GM18507 (cell line): ENCODE data around the gene ACOX2.
"Not testable (repeated sequence)": the region's sequence is repeated elsewhere in the genome, so short reads cannot be mapped to it uniquely, and the experiment has no call there.

Experiments
- DNase-seq: peaks from one replicate; pipeline ENCODE4 v3.0.0; 2011; ENCODE audit warnings: low read depth; ENCODE audit not compliant: insufficient read length; ENCODE audit errors: extremely low spot score
- FAIRE-seq: peaks from 2 replicates; lab custom pipeline; 2011; peaks lifted over from hg19 to GRCh38; lab: Jason Lieb, UNC

ACOX2 gene

DNA sequence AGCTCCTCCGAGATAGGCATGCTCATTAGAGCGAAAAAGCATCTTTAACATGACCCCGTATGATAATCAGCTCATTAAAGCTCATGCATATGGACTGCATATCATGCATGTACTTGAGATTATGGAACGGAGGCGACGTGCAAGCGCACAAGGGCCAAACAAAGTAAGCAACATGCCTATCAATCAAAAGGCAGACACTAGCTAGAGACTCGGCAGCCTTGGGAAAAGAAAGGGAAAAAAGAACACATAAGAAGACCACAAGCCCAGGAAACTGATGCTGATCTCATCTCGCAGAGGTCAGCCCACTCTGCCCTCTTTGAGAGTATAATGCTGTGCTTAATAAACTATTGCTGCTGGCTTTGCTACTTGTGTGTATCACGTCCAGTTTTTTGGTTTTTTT lies 2.6 kb upstream of the ACOX2 start:
- FAIRE-seq, result no peak
- no peak for DNase-seq

DNA sequence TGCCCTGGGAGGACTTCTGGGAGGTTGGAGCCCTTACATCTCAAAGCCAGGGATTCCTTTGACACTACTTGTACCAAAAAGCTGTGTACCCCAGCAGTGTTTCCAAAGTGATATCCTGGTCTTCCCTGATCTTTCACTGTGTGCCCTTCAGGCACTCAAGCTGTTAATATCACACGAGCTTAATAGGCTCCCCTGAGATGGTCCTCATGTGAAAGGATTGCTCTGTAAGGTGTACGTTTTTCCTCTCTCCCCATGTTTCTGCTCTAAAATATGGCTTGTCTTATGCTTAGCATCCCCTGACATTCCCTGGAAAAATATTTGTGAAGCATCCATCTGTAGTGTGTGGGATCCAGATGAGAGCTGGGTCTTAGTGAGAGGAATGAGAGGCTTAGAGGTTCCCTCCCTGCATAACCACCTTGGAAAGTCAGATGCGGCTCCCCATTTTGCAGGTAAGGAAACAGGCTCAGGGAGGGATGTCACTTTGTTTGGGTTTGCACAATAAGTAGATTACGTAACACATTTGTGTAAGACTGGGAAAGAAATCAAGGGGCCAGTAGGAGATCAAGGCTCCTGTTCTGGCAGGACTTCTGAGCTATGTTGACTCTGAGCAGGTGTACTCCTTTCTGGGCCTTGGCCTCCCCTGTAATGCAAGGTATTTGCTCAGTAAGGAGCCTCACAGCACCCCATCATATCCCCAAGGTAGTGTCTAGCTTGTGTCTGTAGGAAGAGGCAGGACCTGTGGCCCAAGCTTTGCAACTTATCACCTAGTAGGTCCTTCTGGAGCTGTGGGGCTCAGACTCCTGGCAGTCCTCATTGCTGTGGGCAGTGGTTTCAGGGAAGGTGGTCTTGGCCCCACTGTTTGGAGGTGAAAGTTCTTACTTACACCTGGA lies 667 bp upstream of the ACOX2 start:
- FAIRE-seq, result no peak
- DNase-seq, result no peak

DNA sequence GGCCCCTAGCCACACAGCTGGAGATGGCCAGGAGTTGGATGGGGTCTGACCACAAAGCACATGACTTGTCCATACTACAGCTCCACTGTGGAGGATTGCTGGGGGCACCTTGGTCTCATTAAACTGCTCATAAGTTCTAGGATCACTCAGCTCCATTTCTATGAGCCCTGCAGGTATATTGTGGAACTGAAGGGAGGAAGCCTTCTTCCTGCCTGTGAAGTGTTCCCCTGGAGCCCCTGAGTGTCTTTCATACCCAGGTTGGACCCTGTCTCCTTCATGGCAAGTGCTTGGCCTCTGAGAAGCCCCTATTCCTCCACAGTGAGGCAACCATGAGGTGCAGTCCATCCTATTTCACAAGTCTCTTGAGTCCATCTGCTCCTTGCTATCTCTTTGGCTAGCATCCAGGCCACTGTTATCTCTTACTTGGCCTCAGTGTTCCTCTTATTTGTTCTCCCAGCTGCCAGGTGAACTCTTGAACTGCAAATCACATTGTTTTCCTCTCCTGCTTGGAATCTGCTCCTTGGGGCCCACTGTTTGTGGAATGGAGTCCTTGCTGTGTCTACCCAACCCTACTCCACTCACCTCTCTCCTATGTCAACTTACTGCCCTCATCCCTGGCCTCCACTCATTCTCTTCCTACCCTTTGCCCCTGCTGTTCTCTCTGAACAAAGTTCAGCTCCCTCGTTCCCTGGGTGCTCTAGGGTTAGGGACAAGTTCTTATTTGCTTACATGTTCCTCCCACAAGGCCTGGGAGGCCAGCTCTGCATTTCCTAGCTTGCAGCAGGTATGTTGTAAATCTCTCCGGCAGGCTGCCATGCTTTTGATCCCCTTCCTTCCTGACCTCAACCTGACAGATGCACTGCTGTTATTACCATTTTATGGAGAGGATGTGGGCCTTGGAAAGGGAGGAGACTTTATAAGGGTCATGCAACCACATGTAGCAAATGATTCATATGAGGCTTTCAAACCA lies 1.2 kb downstream of the ACOX2 start:
- FAIRE-seq (no peak), DNase-seq (no peak)

DNA sequence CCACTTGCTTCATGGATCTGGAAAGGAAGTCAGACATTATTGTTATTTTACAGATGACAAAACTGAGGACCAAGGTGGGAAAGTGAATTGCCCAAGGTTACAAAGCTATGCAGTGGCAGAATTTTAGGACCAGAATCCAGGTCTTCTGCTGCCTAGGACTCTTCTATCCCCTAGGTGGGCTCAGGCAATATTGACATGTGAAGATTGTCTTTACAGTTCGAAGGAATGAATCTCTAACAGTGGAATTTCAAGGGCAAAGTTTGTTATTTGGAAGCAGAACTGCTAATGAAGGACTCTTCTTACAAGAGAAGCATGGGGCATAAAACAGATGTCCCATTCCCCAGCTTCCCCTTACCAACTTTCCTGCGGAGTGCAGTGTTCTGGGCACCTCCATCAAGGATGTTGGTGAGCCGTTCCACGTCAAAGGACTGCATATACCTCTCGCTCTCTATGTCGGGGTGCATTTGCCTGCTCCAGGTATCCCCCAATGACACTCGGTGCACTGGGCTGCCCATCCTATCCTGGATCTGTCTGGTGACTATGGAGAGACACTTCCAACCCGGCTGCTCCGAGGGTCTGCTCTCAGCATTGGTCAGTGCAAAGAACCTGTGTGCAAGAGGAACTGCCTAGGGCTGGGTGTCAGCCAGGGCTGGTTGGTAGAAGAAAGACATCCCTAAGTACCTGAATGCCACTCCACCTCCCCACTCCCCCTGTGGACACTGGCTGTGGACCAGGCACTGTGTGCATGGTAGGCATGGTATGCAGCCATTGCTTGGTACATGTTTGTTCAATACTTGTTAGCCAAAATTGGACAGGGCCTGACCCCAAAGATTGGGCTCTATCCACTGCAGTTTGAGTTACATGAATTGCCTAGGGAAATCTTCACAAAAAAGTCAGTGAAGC lies 2.1 kb downstream of the ACOX2 start:
- no peak for FAIRE-seq
- no peak for DNase-seq

DNA sequence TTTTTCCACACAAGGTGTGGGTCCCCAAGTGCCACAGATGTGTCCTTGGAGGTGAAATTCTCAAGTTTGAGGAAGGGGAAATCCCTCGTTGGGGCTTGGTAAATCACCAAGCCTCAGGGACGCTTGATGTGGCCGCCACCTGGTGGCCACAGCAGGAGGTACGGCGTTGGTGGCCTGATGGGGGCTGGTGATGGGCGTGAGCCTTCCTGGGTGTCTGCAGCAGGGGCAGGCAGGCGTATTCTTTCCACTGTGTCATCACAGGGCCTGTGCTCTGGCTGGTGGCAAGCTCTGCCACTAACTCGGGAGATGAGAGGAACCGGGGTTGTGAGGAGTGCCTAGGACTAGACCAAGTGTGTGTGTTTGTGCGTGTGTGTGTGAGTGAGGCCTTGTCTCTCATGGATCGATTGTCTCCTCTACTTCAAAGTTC lies 4.2 kb downstream of the ACOX2 start:
- FAIRE-seq, result peak; percentile 93
- peak; percentile 73 for DNase-seq

DNA sequence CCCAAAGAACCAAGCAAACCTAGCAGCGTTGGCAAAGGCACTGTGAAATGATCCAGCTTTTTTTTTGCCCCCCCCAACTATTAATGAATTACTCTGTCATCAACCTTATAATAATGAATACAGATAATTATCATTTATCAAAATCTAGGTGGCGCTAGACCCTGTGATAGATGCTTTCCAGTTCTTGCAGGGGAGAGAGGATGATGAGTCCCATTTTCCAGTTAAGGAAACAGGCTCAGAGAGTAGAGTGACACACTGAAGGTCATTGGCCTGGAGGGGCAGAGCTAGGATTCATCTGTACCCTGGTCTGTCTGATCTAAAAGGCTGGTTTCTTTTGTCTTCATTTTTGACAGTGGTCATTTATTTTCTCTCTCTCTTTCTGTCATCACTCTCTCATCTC lies 5.0 kb downstream of the ACOX2 start:
- FAIRE-seq, result no peak
- DNase-seq, result no peak

DNA sequence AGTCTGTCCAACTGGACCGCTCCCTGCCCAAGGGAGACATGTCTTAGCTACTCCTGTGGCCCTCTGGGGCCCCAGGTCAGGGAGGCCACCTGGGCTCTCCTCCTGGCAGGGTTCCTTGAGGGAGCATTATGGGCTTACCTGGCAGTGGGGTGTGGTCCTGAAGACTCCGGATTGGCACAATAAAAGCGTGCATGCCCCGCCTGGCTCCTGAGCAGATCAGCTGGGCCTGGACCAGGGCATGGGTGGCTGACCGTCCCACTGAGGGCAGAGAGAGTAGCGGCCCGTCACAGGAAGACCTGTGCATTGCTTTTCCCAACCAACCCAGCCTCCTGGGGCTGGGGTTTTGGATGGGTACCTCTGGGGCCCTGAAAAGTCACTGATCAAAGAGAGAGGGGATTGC lies 5.4 kb downstream of the ACOX2 start:
- DNase-seq (no peak), FAIRE-seq (no peak)

DNA sequence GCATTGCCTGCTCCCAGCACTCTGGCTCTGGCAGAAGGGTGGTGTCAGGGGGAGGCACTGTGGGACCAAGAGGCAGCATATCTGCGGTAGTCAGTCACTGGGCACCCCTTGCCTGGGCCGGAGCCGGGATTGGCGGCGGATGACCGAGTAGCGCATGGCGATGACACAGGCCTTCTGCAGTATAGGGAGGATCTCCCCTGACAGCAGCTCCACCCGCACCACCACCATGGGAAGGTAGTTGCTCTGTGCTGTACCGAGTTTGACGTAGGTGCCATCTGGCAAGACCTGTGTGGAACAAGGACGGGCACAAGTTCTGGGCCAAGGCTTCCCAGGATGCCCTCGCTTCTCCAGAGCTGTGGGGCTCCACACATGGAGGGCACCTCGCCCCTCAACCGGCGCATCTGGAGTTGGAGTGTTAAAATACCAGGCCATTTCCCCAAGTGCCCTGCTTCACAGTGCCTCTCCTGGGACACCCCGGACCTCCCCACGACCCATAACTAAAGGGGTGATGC lies 6.6 kb downstream of the ACOX2 start:
- DNase-seq (no peak), FAIRE-seq (no peak)

DNA sequence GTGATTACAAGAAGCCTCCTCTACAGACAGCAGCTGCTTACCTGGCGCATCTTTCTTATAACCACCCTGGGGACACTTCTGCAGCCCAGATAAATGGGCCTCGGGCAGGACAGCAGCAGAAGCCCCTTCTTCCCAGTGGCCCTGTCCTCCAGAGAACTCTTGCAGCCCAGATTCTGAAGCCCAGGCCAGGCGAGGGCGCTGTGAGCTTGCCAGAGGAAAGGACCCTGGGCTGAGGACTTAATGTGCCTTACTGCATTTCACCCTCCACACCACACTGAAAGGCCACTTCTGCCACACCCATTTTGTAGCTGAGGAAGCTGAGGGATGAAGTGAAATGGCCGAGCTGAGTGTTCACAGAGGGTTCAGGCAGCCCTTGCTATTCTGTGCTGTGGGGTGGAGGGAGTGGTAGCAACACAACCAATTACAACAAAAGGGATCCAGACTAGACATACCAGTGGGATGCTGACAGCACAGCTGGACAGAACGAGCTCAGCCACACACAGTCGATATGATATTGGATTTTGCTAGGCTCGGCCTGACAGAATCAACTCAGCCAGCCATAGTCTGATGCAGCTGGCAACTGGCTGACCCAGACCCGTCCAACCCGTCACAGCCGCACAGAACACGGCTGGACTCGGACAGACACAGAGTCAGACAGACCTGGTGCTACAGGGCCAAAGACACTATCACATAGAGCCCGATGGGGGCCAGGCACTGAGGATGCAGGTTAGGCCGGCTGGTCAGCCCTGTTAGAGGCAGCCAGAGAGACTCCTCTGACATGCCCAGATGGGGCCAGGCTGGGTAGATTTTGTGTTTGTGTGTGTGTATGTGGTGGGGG lies 7.3 kb downstream of the ACOX2 start:
- FAIRE-seq, result no peak
- DNase-seq, result no peak

DNA sequence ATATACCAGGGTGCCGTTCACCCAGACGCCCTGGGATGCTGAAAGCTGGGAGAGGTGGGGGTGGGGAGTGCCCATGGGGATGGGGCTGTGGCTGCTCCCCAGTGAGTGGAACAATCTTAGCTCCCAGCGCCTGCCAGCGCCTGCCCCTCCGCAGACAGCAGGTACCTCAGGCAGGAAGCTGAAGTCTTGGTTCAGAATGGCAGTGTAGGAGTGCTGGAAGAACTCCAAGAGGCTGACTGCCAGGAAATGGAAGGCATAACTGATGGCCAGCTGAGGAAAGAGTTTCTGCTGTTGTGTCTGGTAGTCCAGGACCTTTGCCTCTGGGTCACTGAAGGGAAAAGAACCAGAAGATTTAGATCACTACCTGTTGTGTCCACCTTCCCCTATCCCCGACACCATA lies 8.4 kb downstream of the ACOX2 start:
- no peak for FAIRE-seq
- no peak for DNase-seq

DNA sequence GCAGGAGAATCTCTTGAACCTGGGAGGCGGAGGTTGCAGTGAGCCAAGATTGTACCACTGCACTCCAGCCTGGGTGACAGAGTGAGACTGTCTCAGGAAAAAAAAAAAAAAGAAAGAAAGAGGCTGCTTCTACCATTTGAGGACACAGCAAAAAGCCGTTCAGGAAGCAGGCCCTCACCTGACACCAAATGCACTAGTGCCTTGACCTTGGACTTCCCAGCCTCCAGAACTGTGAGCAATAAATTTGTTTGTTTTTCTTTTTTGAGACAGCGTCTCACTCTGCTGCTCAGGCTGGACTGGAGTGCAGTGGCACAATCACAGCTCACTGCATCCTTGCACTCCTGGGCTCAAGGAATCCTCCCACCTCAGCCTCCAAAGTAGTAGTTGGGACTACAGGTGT lies 9.6 kb downstream of the ACOX2 start:
- not testable (repeated sequence) for DNase-seq, FAIRE-seq

DNA sequence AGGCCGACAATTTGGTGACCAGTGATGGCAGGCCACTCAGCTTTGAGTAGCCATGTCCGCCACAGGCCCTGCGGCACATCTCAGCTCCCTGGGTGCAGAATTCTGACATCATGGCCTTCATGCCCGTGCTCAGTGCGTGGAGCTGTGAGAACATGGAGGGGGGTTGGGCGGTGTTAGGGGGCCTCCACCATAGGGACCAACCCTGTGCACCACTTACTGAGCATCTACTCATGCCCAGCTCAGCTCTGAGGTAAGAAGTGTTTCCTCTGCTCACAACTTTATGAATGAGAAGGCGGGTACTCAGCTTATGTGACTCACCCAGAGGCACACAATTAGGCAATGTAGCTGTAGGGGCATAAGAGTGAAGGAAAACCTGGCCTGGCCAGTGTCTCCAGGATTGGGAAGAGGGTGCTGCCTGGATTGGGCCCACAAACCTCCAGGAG lies 10.5 kb downstream of the ACOX2 start:
- FAIRE-seq (no peak), DNase-seq (no peak)

DNA sequence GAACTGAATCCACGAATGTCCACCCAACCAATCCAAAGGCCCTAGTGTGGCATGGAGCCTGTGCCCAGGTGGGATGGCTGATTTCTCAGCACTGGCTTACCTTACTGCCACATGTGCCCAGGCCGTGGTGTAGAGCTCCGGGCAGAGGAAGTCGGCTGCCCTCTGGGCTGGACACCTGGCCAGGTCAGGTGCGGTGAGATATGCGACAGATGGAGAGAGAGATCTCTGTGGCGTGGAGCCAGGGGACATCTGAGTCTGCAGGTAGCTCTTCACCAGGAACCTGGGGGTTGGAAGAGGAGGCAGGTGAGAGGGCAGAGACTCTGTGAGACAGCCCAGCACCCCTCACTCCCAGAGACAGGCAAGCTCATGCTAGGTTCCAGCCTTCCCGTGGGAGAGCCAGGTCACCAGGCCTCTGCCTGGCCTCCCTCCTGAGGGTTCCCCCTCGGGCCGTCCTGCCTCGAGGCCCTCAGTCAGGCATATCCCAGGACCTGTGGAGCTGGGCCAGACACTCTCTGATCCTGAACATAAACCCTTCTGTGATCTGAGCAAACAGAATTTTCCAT lies 12.6 kb downstream of the ACOX2 start:
- DNase-seq, result no peak
- FAIRE-seq, result no peak

DNA sequence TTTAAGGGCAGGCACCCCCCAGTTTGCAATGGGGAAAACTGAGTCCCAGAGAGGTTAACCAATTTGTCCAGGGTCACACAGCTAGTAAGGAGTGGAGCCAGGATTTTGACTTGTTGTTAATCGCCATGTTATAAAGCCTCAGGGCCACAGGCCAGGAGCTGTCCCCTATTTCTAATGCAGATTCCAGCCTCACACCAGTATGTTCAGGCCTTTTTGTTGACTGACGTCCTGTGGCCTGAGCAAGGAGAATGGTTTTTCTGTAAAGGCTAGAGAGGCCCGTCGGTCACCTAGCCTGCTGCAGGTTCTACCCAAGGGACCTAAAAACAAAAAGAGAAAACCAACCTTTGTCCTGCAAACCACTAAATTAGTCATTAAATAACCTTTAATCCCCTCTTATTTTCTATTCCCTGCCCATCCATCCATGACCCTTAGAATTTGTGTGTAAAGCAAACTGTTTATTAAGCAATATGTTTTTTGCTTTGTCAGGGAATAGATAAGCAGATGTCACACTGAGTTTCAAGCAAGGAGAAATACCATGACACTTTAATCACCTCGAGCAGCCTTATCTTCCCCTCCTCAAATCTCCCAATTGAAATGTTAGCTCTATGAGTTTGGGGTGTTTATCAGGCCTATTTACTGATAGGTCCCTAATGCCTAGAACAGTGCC lies 14.1 kb downstream of the ACOX2 start:
- DNase-seq, result no peak
- FAIRE-seq, result no peak

DNA sequence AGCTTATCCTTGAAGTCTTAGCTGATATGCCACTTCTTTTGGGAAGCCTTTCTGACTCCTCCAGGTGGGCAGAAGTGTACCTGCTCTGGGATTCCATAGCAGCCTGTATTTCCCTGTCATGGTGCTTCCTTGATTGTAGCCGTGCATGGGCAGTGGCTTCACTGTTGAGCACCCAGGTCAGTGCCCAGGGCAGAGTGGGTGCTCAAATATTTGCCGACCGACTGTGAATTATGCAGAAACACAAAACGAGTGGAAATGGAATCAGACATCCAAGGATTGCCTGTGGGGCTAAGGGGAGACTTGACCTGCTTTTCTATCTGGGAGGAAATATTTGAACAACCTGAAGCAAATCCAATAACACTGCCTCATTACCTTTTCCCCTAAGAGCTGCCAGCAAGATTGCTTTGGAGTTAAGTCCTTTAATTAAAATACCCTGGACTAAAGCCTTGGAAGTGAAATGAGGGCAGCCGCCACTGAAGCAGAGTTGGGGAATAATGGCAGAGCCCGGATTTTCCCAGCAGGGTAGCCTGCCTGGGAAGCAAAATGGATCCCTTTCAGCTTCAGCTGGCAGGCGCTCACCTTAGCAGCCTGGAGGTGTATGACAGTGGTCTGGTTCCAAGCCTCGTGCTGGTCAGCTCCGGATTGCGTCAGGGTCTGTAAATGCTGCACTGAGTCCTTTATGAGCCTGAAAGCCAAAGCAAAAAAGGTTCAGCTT lies 14.9 kb downstream of the ACOX2 start:
- DNase-seq (no peak), FAIRE-seq (no peak)

DNA sequence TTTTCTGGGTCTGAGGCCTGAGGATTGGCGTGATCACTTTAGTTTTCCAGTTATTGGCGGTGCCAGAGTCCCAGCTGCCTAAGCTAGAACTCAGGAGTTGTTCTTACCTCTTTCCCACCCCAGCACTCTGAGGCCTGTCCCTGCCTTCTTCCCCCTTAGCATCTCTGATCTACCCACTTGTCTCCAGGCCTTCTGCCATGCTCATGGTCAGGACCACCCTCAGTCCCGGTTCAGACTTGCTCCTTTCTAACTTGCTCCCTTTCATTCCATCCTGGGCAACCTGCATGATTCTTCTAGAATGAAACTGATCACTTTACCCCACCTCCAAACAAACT lies 15.7 kb downstream of the ACOX2 start:
- FAIRE-seq, result no peak

More for the DNA sequence above, 15.7 kb downstream of the ACOX2 start:
- no peak for DNase-seq
